SK-N-SH treated with all-trans-retinoic acid at 6 μM for 48 hours (cell line): ENCODE measurements around the gene RPL18A.

Experiments
- ARNTL ChIP-seq: fragments of 450-650 bp; formaldehyde crosslinking; IDR thresholded peaks from 2 replicates; pipeline ENCODE4 v1.5.0; 2020; ENCODE audit warnings: low read depth, mild to moderate bottlenecking, moderate library complexity, borderline replicate concordance
- CREB5 ChIP-seq: fragments of 250-450 bp; sonication (Bioruptor Pico); IDR thresholded peaks from 2 replicates; pipeline ENCODE4 v1.5.1; 2020; ENCODE audit warnings: low read depth, mild to moderate bottlenecking, moderate library complexity
- ISL1 ChIP-seq: fragments of 250-450 bp; sonication (Bioruptor Pico); IDR thresholded peaks from 2 replicates; pipeline ENCODE4 v2.1.2; 2022; ENCODE audit warnings: mild to moderate bottlenecking, moderate library complexity
- OSR1 ChIP-seq: fragments of 250-450 bp; sonication (Bioruptor Pico); IDR thresholded peaks from 2 replicates; pipeline ENCODE4 v1.8.0; 2022; ENCODE audit warnings: moderate library complexity, mild to moderate bottlenecking, inconsistent platforms
- PATZ1 ChIP-seq: fragments of 250-450 bp; sonication (Bioruptor Pico); IDR thresholded peaks from 2 replicates; pipeline ENCODE4 v1.8.0; 2020; ENCODE audit warnings: mild to moderate bottlenecking, moderate library complexity, borderline replicate concordance
- POU6F1 ChIP-seq: fragments of 250-450 bp; sonication (Bioruptor Pico); IDR thresholded peaks from 2 replicates; pipeline ENCODE4 v1.8.0; 2021; ENCODE audit warnings: low read depth, mild to moderate bottlenecking, moderate library complexity, borderline replicate concordance
- PPARA ChIP-seq: fragments of 250-450 bp; sonication (Bioruptor Pico); IDR thresholded peaks from 2 replicates; pipeline ENCODE4 v1.5.0; 2020; ENCODE audit warnings: mild to moderate bottlenecking, borderline replicate concordance
- RARB ChIP-seq: fragments of 250-450 bp; sonication (Bioruptor Pico); IDR thresholded peaks from 2 replicates; pipeline ENCODE4 v1.8.0; 2021; ENCODE audit warnings: mild to moderate bottlenecking, moderate library complexity
- SNAI2 ChIP-seq: fragments of 250-450 bp; sonication (Bioruptor Pico); IDR thresholded peaks from 2 replicates; pipeline ENCODE4 v1.5.0; 2020; ENCODE audit warnings: mild to moderate bottlenecking, moderate library complexity
- ZC3H10 ChIP-seq: fragments of 250-450 bp; sonication (Bioruptor Pico); IDR thresholded peaks from 2 replicates; pipeline ENCODE4 v1.5.1; 2021; ENCODE audit warnings: mild to moderate bottlenecking, moderate library complexity
- ZFP3 ChIP-seq: fragments of 250-450 bp; sonication (Bioruptor Pico); IDR thresholded peaks from 2 replicates; pipeline ENCODE4 v1.5.0; 2020; ENCODE audit warnings: mild to moderate bottlenecking, moderate library complexity
- ZNF565 ChIP-seq: fragments of 450-650 bp; formaldehyde crosslinking; conservative IDR thresholded peaks from 2 replicates; pipeline ENCODE4 v1.5.0; 2020; ENCODE audit warnings: low read depth, mild to moderate bottlenecking, moderate library complexity
- ZNF70 ChIP-seq: fragments of 450-650 bp; formaldehyde crosslinking; IDR thresholded peaks from 2 replicates; pipeline ENCODE4 v1.5.0; 2020; ENCODE audit warnings: mild to moderate bottlenecking, moderate library complexity
- ZNF8 ChIP-seq: fragments of 450-650 bp; formaldehyde crosslinking; IDR thresholded peaks from 2 replicates; pipeline ENCODE4 v1.5.0; 2020; ENCODE audit warnings: mild to moderate bottlenecking, moderate library complexity

- no peak for TF ChIP-seq ZNF8 (CRISPR knock-in tag)
- no peak for TF ChIP-seq PATZ1 (CRISPR knock-in tag)
- no peak for TF ChIP-seq ARNTL (CRISPR knock-in tag)
- TF ChIP-seq ZNF70: no peak
- TF ChIP-seq ZFP3 (CRISPR knock-in tag): no peak
- TF ChIP-seq RARB (CRISPR knock-in tag): no peak
- TF ChIP-seq OSR1 (CRISPR knock-in tag): no peak
- TF ChIP-seq SNAI2 (CRISPR knock-in tag): no peak
- TF ChIP-seq ZNF565 (CRISPR knock-in tag): no peak
- TF ChIP-seq CREB5 (CRISPR knock-in tag): no peak
- no peak for TF ChIP-seq ISL1 (CRISPR knock-in tag)
- no peak for TF ChIP-seq ZC3H10 (CRISPR knock-in tag)
- no peak for TF ChIP-seq PPARA (CRISPR knock-in tag)
- no peak for TF ChIP-seq POU6F1 (CRISPR knock-in tag)
These were observed 33.1 kb upstream of the RPL18A start for GRCh38 chr19:17826508-17827056.
